Measurements from ENCODE around the gene CBY3.

Gene CBY3

GRCh38 chr5:179680780-179681401, at the start of gene CBY3:
Gene CBY3 (minus strand): TSS chr5:179681034. CDS start chr5:179680918, 116 bp downstream.
- peaks cover 31% of the 10 kb centered on the region for H3K4me1 ChIP-seq (ENCODE audit: insufficient read depth, low read length)
- no peak within 1 kb of the TSS for H2AFZ ChIP-seq (ENCODE audit: low read depth, low read length)
- H3K79me2 ChIP-seq (ENCODE audit: insufficient read depth, low read length): peaks cover 25% of the 10 kb centered on the region
- ATAC-seq (ENCODE audit: insufficient read depth, low read depth) (no peak), DNase-seq (no peak)
- H4K20me1 ChIP-seq (ENCODE audit: insufficient read depth, low read length): no peaks in the 10 kb centered on the region
- H3K9ac ChIP-seq (ENCODE audit: low read depth, low read length): no peak within 1 kb of the TSS
- H3K9me3 ChIP-seq (ENCODE audit: insufficient read depth, low read length, severe bottlenecking): no peaks in the 10 kb centered on the region
- no peak within 1 kb of the TSS for H3K4me3 ChIP-seq (ENCODE audit: low read depth in 1 of 2, low read length in 2 of 2)
- H3K27me3 ChIP-seq (ENCODE audit: insufficient read depth, low read length, poor library complexity): no peaks in the 10 kb centered on the region
- peaks cover 5% of the 10 kb centered on the region; the same call in 1 of the 2 replicates for H3K36me3 ChIP-seq (ENCODE audit: insufficient read depth, low read length)
- TF ChIP-seq CTCF (IDR thresholded peaks at IDR 0.05; ENCODE audit: borderline replicate concordance, extremely low read depth, low read length, poor library complexity, severe bottlenecking): no peak
- TF ChIP-seq EZH2 (IDR thresholded peaks at IDR 0.05; ENCODE audit: borderline replicate concordance, low read depth, low read length, severe bottlenecking): no peak
- no peak within 1 kb of the TSS for H3K4me2 ChIP-seq (ENCODE audit: insufficient read depth, low read length)
- H3K27ac ChIP-seq (ENCODE audit: low read length): no peak within 1 kb of the TSS

DNA sequence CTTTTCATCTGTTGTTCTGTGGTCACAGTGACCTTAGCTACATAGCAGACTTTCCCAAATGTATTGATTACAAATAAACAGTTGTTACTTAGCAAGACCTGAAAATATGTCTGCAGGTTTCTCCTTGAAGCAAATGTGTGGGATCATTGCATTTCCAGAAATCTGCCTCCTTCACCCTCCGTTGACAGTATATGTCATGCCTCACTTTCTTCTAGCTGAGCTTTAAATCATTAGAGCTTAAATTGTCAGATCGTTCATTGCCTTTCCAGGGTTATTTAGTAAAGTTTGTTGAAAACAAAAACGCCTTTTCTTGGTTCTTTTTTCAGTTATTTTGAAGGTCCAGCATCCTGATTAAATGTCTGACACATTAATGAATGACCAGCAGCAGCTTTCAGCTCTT, 49.5 kb upstream of the CBY3 start:
- Histone ChIP-seq H3K9ac (ENCODE audit: low read depth, low read length) (no peak overlapping the region), H3K27ac (ENCODE audit: low read length) (no peak overlapping the region), H2AFZ (ENCODE audit: low read depth, low read length) (no peak overlapping the region), H3K4me3 (ENCODE audit: low read depth in 1 of 2, low read length in 2 of 2) (no peak overlapping the region), H3K79me2 (ENCODE audit: insufficient read depth, low read length) (peaks cover 27% of the 10 kb centered on the region), H3K36me3 (ENCODE audit: insufficient read depth, low read length) (peaks cover 54% of the 10 kb centered on the region), H3K4me1 (ENCODE audit: insufficient read depth, low read length) (peaks cover 28% of the 10 kb centered on the region), H4K20me1 (ENCODE audit: insufficient read depth, low read length) (peaks cover 14% of the 10 kb centered on the region; the same call in 1 of the 2 replicates), H3K4me2 (ENCODE audit: insufficient read depth, low read length) (no peak overlapping the region), H3K27me3 (ENCODE audit: insufficient read depth, low read length, poor library complexity) (no peaks in the 10 kb centered on the region), H3K9me3 (ENCODE audit: insufficient read depth, low read length, severe bottlenecking) (no peaks in the 10 kb centered on the region)
- DNase-seq (no peak), ATAC-seq (ENCODE audit: insufficient read depth, low read depth) (no peak)
- TF ChIP-seq EZH2 (IDR thresholded peaks at IDR 0.05; ENCODE audit: borderline replicate concordance, low read depth, low read length, severe bottlenecking) (no peak), CTCF (IDR thresholded peaks at IDR 0.05; ENCODE audit: borderline replicate concordance, extremely low read depth, low read length, poor library complexity, severe bottlenecking) (no peak)

DNA sequence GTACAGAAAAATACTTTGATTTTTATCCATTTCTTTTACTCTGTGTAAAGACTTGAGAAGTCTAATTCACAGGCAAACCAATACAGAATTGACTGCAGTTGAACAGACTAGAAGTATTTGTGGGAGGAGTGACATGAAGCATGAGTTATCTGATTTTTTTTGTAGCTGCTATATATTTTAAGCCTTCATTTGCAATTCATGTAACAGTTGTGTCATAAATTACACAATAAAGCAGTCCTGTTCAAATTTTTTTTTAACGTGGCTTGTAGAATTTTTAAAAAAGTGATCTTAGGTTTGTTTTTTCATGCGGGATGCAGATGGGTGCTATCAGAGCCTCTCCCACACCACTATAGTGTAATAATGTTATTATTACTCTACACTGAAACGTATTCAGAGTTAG, 48.9 kb upstream of the CBY3 start:
- peaks cover 10% of the 10 kb centered on the region; the same call in 1 of the 2 replicates for H4K20me1 ChIP-seq (ENCODE audit: insufficient read depth, low read length)
- H3K79me2 ChIP-seq (ENCODE audit: insufficient read depth, low read length): peaks cover 21% of the 10 kb centered on the region
- H3K27ac ChIP-seq (ENCODE audit: low read length): no peak overlapping the region
- H3K9ac ChIP-seq (ENCODE audit: low read depth, low read length): no peak overlapping the region
- DNase-seq: no peak
- H3K4me2 ChIP-seq (ENCODE audit: insufficient read depth, low read length): no peak overlapping the region
- H3K4me1 ChIP-seq (ENCODE audit: insufficient read depth, low read length): peaks cover 22% of the 10 kb centered on the region
- H2AFZ ChIP-seq (ENCODE audit: low read depth, low read length): no peak overlapping the region
- no peak overlapping the region for H3K4me3 ChIP-seq (ENCODE audit: low read depth in 1 of 2, low read length in 2 of 2)
- ATAC-seq (ENCODE audit: insufficient read depth, low read depth): no peak
- H3K27me3 ChIP-seq (ENCODE audit: insufficient read depth, low read length, poor library complexity): no peaks in the 10 kb centered on the region
- TF ChIP-seq CTCF (IDR thresholded peaks at IDR 0.05; ENCODE audit: borderline replicate concordance, extremely low read depth, low read length, poor library complexity, severe bottlenecking): no peak
- TF ChIP-seq EZH2 (IDR thresholded peaks at IDR 0.05; ENCODE audit: borderline replicate concordance, low read depth, low read length, severe bottlenecking): no peak
- H3K9me3 ChIP-seq (ENCODE audit: insufficient read depth, low read length, severe bottlenecking): no peaks in the 10 kb centered on the region
- H3K36me3 ChIP-seq (ENCODE audit: insufficient read depth, low read length): peaks cover 61% of the 10 kb centered on the region

Measured in DND-41 (cell line).